Glutamatergic neuron (in vitro differentiated cells): ENCODE results near the gene SRGAP3. TPM values are rescaled to one million over a fixed set of nuclear protein-coding genes. Genes with fewer than 3 reads are reported as not detected.

Source experiments
- DNase-seq: peaks from one replicate; pipeline ENCODE4 v3.0.0; 2022
- H3K27ac Mint-ChIP-seq: one replicate; pipeline ENCODE4 v1.8.0; 2020; ENCODE audit warnings: mild to moderate bottlenecking, mixed read lengths, inconsistent platforms; ENCODE audit not compliant: unreplicated experiment
- H3K27me3 Mint-ChIP-seq: one replicate; pipeline ENCODE4 v1.8.0; 2020; ENCODE audit warnings: mild to moderate bottlenecking, moderate library complexity, mixed read lengths, inconsistent platforms; ENCODE audit not compliant: unreplicated experiment
- H3K36me3 Mint-ChIP-seq: one replicate; pipeline ENCODE4 v1.8.0; 2020; ENCODE audit warnings: mild to moderate bottlenecking, mixed read lengths, inconsistent platforms; ENCODE audit not compliant: unreplicated experiment
- H3K4me1 Mint-ChIP-seq: one replicate; pipeline ENCODE4 v1.8.0; 2020; ENCODE audit warnings: mild to moderate bottlenecking, low read depth, mixed read lengths, inconsistent platforms; ENCODE audit not compliant: unreplicated experiment
- H3K4me3 Mint-ChIP-seq: one replicate; pipeline ENCODE4 v1.8.0; 2020; ENCODE audit warnings: mild to moderate bottlenecking, mixed read lengths, inconsistent platforms; ENCODE audit not compliant: unreplicated experiment
- H3K9me3 Mint-ChIP-seq: one replicate; pipeline ENCODE4 v1.8.0; 2020; ENCODE audit warnings: mild to moderate bottlenecking, moderate library complexity, mixed read lengths, inconsistent platforms; ENCODE audit not compliant: unreplicated experiment
- CTCF ChIP-seq: fragments of 200-600 bp; sonication (generic); IDR thresholded peaks from one replicate; pipeline ENCODE4 v1.5.0; 2021; ENCODE audit not compliant: partially characterized antibody, unreplicated experiment
- total RNA-seq: library from RNA; stranded (reverse); fragmentation: NEBNext Ultra II Directional; extraction: Animal tissue kit (Norgen Biotek cat#: 25700); gene quantifications from one replicate; pipeline ENCODE4 v1.2.1, GENCODE V29; 2021; ENCODE audit not compliant: unreplicated experiment

The SRGAP3 gene
- total RNA-seq, 1 donor from 2014 or later: 197 TPM

- Mint-ChIP-seq H3K4me3 (no peak overlapping the region), H3K9me3 (peaks cover 3% of the 10 kb centered on the region), H3K36me3 (no peaks in the 10 kb centered on the region), H3K4me1 (peaks cover 11% of the 10 kb centered on the region), H3K27me3 (no peaks in the 10 kb centered on the region), H3K27ac (no peak overlapping the region)
- no peak for DNase-seq
- no peak for TF ChIP-seq CTCF
Observed at GRCh38 chr3:8932507-8932906, 316.9 kb downstream of the SRGAP3 start.

GRCh38 chr3:8931342-8931741, 318.1 kb downstream of the SRGAP3 start:
- Mint-ChIP-seq H3K9me3 (peaks cover 3% of the 10 kb centered on the region), H3K27me3 (no peaks in the 10 kb centered on the region), H3K4me1 (peaks cover 6% of the 10 kb centered on the region), H3K36me3 (no peaks in the 10 kb centered on the region), H3K4me3 (no peak overlapping the region), H3K27ac (no peak overlapping the region)
- no peak for TF ChIP-seq CTCF
- no peak for DNase-seq

Other genes starting within 250 kb of the SRGAP3 start
- gene THUMPD3, start 113.4 kb upstream of the SRGAP3 start, total RNA-seq: 50.2 TPM
- gene SETD5, start 148.0 kb upstream of the SRGAP3 start, total RNA-seq: 337 TPM